RWPE2 (cell line): ENCODE results near the gene RNF215.

Experiments used
- ATAC-seq: fragments of 200-7000 bp; cut with Tn5 transposase; 3 replicates; pipeline ENCODE4 v1.9.1; 2021; ENCODE audit warnings: low read depth
- DNase-seq: peaks from one replicate; pipeline ENCODE4 v3.0.0-alpha.2; 2020; ENCODE audit warnings: low spot score
- H3K27ac ChIP-seq: fragments of 450-650 bp; 2 replicates; pipeline ENCODE4 v1.5.1; 2017; ENCODE audit warnings: mild to moderate bottlenecking; ENCODE audit not compliant: poor library complexity, severe bottlenecking
- H3K27me3 ChIP-seq: fragments of 250-450 bp; sonication (Bioruptor Pico); 2 replicates; pipeline ENCODE4 v1.5.1; 2021; ENCODE audit warnings: mild to moderate bottlenecking, moderate library complexity; ENCODE audit not compliant: insufficient read depth, poor library complexity, severe bottlenecking
- H3K36me3 ChIP-seq: fragments of 250-450 bp; sonication (Bioruptor Pico); 2 replicates; pipeline ENCODE4 v1.5.1; 2020; ENCODE audit warnings: low read depth, mild to moderate bottlenecking, moderate library complexity
- H3K4me1 ChIP-seq: fragments of 250-450 bp; sonication (Bioruptor Pico); 2 replicates; pipeline ENCODE4 v1.5.1; 2021; ENCODE audit warnings: mild to moderate bottlenecking, moderate library complexity; ENCODE audit not compliant: insufficient read depth, poor library complexity, severe bottlenecking
- H3K4me3 ChIP-seq: fragments of 250-450 bp; sonication (Bioruptor Pico); 2 replicates; pipeline ENCODE4 v1.5.1; 2021; ENCODE audit warnings: mild to moderate bottlenecking, moderate library complexity; ENCODE audit not compliant: severe bottlenecking
- H3K9me3 ChIP-seq: fragments of 250-450 bp; sonication (Bioruptor Pico); 2 replicates; pipeline ENCODE4 v1.5.1; 2021; ENCODE audit warnings: mild to moderate bottlenecking, moderate library complexity; ENCODE audit not compliant: severe bottlenecking
- CTCF ChIP-seq: fragments of 450-650 bp; IDR thresholded peaks from one replicate; pipeline ENCODE4 v1.5.1; 2017; ENCODE audit warnings: mild to moderate bottlenecking, moderate library complexity; ENCODE audit not compliant: poor library complexity, severe bottlenecking

Gene RNF215

GRCh38 chr22:30348809-30349208 lies 38.4 kb downstream of the RNF215 start:
- Histone ChIP-seq H3K4me1 (no peaks in the 10 kb centered on the region), H3K27me3 (no peaks in the 10 kb centered on the region), H3K9me3 (no peaks in the 10 kb centered on the region), H3K27ac (no peak overlapping the region), H3K4me3 (no peak overlapping the region), H3K36me3 (peaks cover 91% of the 10 kb centered on the region)
- no peak for TF ChIP-seq CTCF
- ATAC-seq = no peak
- no peak for DNase-seq

- peaks cover 92% of the 10 kb centered on the region for H3K36me3 ChIP-seq
- no peak for TF ChIP-seq CTCF
Measured at GRCh38 chr22:30348404-30348803, 38.8 kb downstream of the RNF215 start.

GRCh38 chr22:30347255-30347892 lies 39.8 kb downstream of the RNF215 start:
- Histone ChIP-seq H3K27me3 (no peaks in the 10 kb centered on the region), H3K36me3 (peaks cover 93% of the 10 kb centered on the region), H3K4me1 (no peaks in the 10 kb centered on the region), H3K9me3 (no peaks in the 10 kb centered on the region), H3K4me3 (no peak overlapping the region), H3K27ac (no peak overlapping the region)
- ATAC-seq (no peak), DNase-seq (no peak)
- no peak for TF ChIP-seq CTCF

More at GRCh38 chr22:30348404-30348803, 38.8 kb downstream of the RNF215 start:
- no peak for DNase-seq
- no peaks in the 10 kb centered on the region for H3K27me3 ChIP-seq
- no peaks in the 10 kb centered on the region for H3K4me1 ChIP-seq
- H3K27ac ChIP-seq = no peak overlapping the region
- no peaks in the 10 kb centered on the region for H3K9me3 ChIP-seq
- H3K4me3 ChIP-seq = no peak overlapping the region
- no peak for ATAC-seq

- ATAC-seq = no peak
- H3K4me3 ChIP-seq = no peak overlapping the region
- no peaks in the 10 kb centered on the region for H3K9me3 ChIP-seq
- no peak for TF ChIP-seq CTCF
- peaks cover 98% of the 10 kb centered on the region for H3K36me3 ChIP-seq
- no peak overlapping the region for H3K27ac ChIP-seq
- no peaks in the 10 kb centered on the region for H3K4me1 ChIP-seq
- DNase-seq = no peak
- no peaks in the 10 kb centered on the region for H3K27me3 ChIP-seq
Measured at GRCh38 chr22:30344447-30345200, 42.6 kb downstream of the RNF215 start.
